ENCODE data around the gene STUM. TPM values are rescaled to one million over a fixed set of nuclear protein-coding genes. Genes with fewer than 3 reads are reported as not detected.

Gene STUM
- total and polyA plus RNA-seq, 2 donors (not counting 1 experiment from before 2014, with no cell fraction given), result 0.01 TPM; not detected in 1

DNA sequence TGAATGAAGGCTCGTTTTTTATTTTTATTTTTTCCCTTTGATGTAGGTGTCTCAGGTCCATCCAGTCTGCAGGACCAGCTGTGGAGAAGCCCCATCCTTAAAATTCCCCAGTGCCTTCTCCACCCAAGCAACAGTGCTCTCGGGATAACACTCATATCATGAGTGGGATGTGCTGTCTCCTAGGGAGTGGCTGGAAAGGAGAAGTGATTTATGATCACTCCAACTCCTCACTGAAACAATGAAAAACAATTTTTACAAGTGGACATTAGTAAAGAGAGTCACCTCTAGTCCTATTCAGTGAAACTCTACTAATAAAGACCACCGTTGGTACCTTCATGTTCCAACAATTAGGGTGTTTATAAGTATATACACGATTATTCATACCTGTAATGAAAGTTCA, 3.5 kb downstream of the STUM start:
- no peaks in the 10 kb centered on the region for H3K4me1 ChIP-seq (ENCODE audit: control insufficient read depth, extremely low read depth, insufficient read depth, low read length)
- TF ChIP-seq, protein P1, sequence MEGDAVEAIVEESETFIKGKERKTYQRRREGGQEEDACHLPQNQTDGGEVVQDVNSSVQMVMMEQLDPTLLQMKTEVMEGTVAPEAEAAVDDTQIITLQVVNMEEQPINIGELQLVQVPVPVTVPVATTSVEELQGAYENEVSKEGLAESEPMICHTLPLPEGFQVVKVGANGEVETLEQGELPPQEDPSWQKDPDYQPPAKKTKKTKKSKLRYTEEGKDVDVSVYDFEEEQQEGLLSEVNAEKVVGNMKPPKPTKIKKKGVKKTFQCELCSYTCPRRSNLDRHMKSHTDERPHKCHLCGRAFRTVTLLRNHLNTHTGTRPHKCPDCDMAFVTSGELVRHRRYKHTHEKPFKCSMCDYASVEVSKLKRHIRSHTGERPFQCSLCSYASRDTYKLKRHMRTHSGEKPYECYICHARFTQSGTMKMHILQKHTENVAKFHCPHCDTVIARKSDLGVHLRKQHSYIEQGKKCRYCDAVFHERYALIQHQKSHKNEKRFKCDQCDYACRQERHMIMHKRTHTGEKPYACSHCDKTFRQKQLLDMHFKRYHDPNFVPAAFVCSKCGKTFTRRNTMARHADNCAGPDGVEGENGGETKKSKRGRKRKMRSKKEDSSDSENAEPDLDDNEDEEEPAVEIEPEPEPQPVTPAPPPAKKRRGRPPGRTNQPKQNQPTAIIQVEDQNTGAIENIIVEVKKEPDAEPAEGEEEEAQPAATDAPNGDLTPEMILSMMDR (conservative IDR thresholded peaks at IDR 0.05 in 1 of 2, IDR thresholded peaks at IDR 0.05 in 1 of 2; ENCODE audit: low read depth in 1 of 2, low read length in 2 of 2), result no peak
- no peak for TF ChIP-seq EZH2 (IDR thresholded peaks at IDR 0.05; ENCODE audit: low read length, missing control alignments)
- DNase-seq (ENCODE audit: low read depth in 2 of 2), result no peak
- H3K36me3 ChIP-seq (ENCODE audit: control insufficient read depth, insufficient read depth, low read length), result no peaks in the 10 kb centered on the region
- H4K20me1 ChIP-seq (ENCODE audit: control insufficient read depth, extremely low read depth, insufficient read depth, low read length), result no peaks in the 10 kb centered on the region
- no peak overlapping the region for H3K4me3 ChIP-seq (replicated peaks in 1 of 4; ENCODE audit: control extremely low read depth in 1 of 4, insufficient read depth in 1 of 4, low read depth in 3 of 4, low read length in 4 of 4)
- H3K27ac ChIP-seq (ENCODE audit: insufficient read depth, low read length), result no peak overlapping the region
- no peak overlapping the region for H3K9ac ChIP-seq (ENCODE audit: insufficient read depth, low read length)
- H3K4me2 ChIP-seq (ENCODE audit: extremely low read depth, insufficient read depth, low read length), result no peak overlapping the region
- H3K79me2 ChIP-seq (ENCODE audit: control insufficient read depth, insufficient read depth, low read length), result no peaks in the 10 kb centered on the region
- no peaks in the 10 kb centered on the region for H3K9me3 ChIP-seq (ENCODE audit: control insufficient read depth, insufficient read depth, low read depth, low read length)
- no peak overlapping the region for H2AFZ ChIP-seq (ENCODE audit: low read length)
- peaks cover 36% of the 10 kb centered on the region for H3K27me3 ChIP-seq (ENCODE audit: control insufficient read depth, insufficient read depth, low read length)

DNA sequence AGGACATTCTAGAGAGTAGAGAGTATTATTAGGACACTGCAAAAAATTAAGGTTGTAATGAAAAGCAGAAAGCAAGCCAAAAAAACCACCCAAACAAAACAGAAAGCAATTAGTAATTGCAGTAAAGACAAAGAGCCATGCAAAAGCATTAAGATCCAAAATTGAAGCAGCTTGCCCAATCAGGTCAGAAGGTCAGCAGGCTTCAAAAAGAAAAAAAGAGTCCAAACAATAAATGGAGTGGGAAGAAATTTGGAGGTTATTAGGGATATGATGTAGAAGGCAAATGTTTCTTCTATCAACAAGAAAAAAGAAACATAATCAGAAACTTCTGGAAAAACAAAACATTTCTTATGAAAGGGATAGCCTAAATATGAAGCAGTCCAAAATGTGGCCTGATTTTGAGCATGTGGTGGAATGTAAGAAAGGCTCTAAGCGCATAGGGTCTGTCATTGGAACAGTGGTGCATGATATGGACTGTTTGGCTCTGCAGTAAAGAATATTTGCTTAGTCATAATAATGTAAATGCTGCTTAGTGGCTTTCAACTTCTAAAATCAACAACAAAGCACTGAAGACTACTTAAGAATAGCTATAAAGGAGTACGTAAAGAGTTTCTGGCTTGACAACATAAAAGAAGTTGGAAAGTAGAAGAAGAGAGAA, 4.8 kb downstream of the STUM start:
- no peak for DNase-seq (ENCODE audit: low read depth in 2 of 2)
- H3K4me2 ChIP-seq (ENCODE audit: extremely low read depth, insufficient read depth, low read length), result no peak overlapping the region
- no peak for TF ChIP-seq EZH2 (IDR thresholded peaks at IDR 0.05; ENCODE audit: low read length, missing control alignments)
- TF ChIP-seq, protein P1 (conservative IDR thresholded peaks at IDR 0.05 in 1 of 2, IDR thresholded peaks at IDR 0.05 in 1 of 2; ENCODE audit: low read depth in 1 of 2, low read length in 2 of 2), result no peak
- no peaks in the 10 kb centered on the region for H3K4me1 ChIP-seq (ENCODE audit: control insufficient read depth, extremely low read depth, insufficient read depth, low read length)
- H4K20me1 ChIP-seq (ENCODE audit: control insufficient read depth, extremely low read depth, insufficient read depth, low read length), result no peaks in the 10 kb centered on the region
- peaks cover 28% of the 10 kb centered on the region for H3K27me3 ChIP-seq (ENCODE audit: control insufficient read depth, insufficient read depth, low read length)
- H3K79me2 ChIP-seq (ENCODE audit: control insufficient read depth, insufficient read depth, low read length), result no peaks in the 10 kb centered on the region
- H3K36me3 ChIP-seq (ENCODE audit: control insufficient read depth, insufficient read depth, low read length), result no peaks in the 10 kb centered on the region
- no peak overlapping the region for H3K27ac ChIP-seq (ENCODE audit: insufficient read depth, low read length)
- H2AFZ ChIP-seq (ENCODE audit: low read length), result no peak overlapping the region
- H3K9me3 ChIP-seq (ENCODE audit: control insufficient read depth, insufficient read depth, low read depth, low read length), result no peaks in the 10 kb centered on the region
- no peak overlapping the region for H3K9ac ChIP-seq (ENCODE audit: insufficient read depth, low read length)
- no peak overlapping the region for H3K4me3 ChIP-seq (replicated peaks in 1 of 4; ENCODE audit: control extremely low read depth in 1 of 4, insufficient read depth in 1 of 4, low read depth in 3 of 4, low read length in 4 of 4)

DNA sequence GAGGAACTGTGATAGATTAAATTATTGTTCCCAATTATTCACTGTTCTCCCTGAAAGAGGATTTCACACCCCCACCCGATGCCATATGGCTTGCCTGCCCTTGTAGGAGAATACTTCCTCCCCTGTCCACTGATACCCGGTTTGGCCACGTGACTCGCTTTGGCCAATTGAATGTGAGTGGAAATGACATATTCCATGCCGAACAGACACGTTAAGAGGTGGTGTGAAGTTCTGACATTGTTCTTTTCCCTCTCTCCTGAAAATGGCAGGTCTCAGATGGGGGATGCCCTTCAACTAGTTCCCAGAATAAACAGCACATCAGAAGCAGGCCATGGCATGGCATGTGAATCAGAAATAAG, 5.3 kb downstream of the STUM start:
- Histone ChIP-seq H3K9ac (ENCODE audit: insufficient read depth, low read length) (no peak overlapping the region), H2AFZ (ENCODE audit: low read length) (no peak overlapping the region), H3K4me2 (ENCODE audit: extremely low read depth, insufficient read depth, low read length) (no peak overlapping the region), H3K4me1 (ENCODE audit: control insufficient read depth, extremely low read depth, insufficient read depth, low read length) (no peaks in the 10 kb centered on the region), H3K79me2 (ENCODE audit: control insufficient read depth, insufficient read depth, low read length) (no peaks in the 10 kb centered on the region), H3K27me3 (ENCODE audit: control insufficient read depth, insufficient read depth, low read length) (peaks cover 25% of the 10 kb centered on the region), H3K9me3 (ENCODE audit: control insufficient read depth, insufficient read depth, low read depth, low read length) (no peaks in the 10 kb centered on the region), H3K36me3 (ENCODE audit: control insufficient read depth, insufficient read depth, low read length) (no peaks in the 10 kb centered on the region), H4K20me1 (ENCODE audit: control insufficient read depth, extremely low read depth, insufficient read depth, low read length) (no peaks in the 10 kb centered on the region), H3K27ac (ENCODE audit: insufficient read depth, low read length) (no peak overlapping the region), H3K4me3 (replicated peaks in 1 of 4; ENCODE audit: control extremely low read depth in 1 of 4, insufficient read depth in 1 of 4, low read depth in 3 of 4, low read length in 4 of 4) (no peak overlapping the region)
- no peak for TF ChIP-seq EZH2 (IDR thresholded peaks at IDR 0.05; ENCODE audit: low read length, missing control alignments)
- TF ChIP-seq, protein P1 (conservative IDR thresholded peaks at IDR 0.05 in 1 of 2, IDR thresholded peaks at IDR 0.05 in 1 of 2; ENCODE audit: low read depth in 1 of 2, low read length in 2 of 2), result no peak
- DNase-seq (ENCODE audit: low read depth in 2 of 2), result no peak

All from fibroblast of lung (primary cell).